Measurements from ENCODE around the gene ADD3. TPM values are rescaled to one million over a fixed set of nuclear protein-coding genes. Genes with fewer than 3 reads are reported as not detected.

ADD3 gene
- polyA plus RNA-seq, 1 donor (not counting 4 experiments of a cell fraction or from before 2014, with no cell fraction given), result 61.7 TPM

- FAIRE-seq (no peak), DNase-seq (ENCODE audit: low read depth, low spot score) (no peak)
- Histone ChIP-seq H3K27me3 (ENCODE audit: control insufficient read depth, extremely low read depth, insufficient read depth, low read length) (no peaks in the 10 kb centered on the region), H3K36me3 (ENCODE audit: control insufficient read depth in 2 of 2, extremely low read depth in 1 of 2, insufficient read depth in 2 of 2, low read length in 2 of 2) (peaks cover 0 to 5% of the 10 kb centered on the region in 2 experiments), H4K20me1 (ENCODE audit: control insufficient read depth, extremely low read depth, insufficient read depth, low read length) (no peaks in the 10 kb centered on the region), H3K9ac (ENCODE audit: control insufficient read depth, extremely low read depth, insufficient read depth, low read length) (no peak overlapping the region), H3K9me1 (ENCODE audit: control insufficient read depth, extremely low read depth, insufficient read depth, low read length) (no peaks in the 10 kb centered on the region), H3K4me1 (ENCODE audit: control insufficient read depth, extremely low read depth, insufficient read depth, low read length) (peaks cover 5% of the 10 kb centered on the region), H3K79me2 (ENCODE audit: control insufficient read depth, insufficient read depth, low read length) (no peaks in the 10 kb centered on the region), H2AFZ (ENCODE audit: control insufficient read depth, low read length) (no peak overlapping the region), H3K4me2 (ENCODE audit: control insufficient read depth, extremely low read depth, insufficient read depth, low read depth, low read length) (no peak overlapping the region), H3K9me3 (ENCODE audit: control insufficient read depth, low read depth, low read length) (no peaks in the 10 kb centered on the region), H3K4me3 (ENCODE audit: control insufficient read depth in 2 of 3, extremely low read depth in 1 of 3, insufficient read depth in 2 of 3, low read depth in 1 of 3, low read length in 3 of 3) (no peak overlapping the region), H3K27ac (ENCODE audit: control insufficient read depth, insufficient read depth, low read length) (no peak overlapping the region)
- no peak for TF ChIP-seq EZH2 (IDR thresholded peaks at IDR 0.05; ENCODE audit: low read length)
- TF ChIP-seq CTCF (optimal IDR thresholded peaks at IDR 0.05 in 1 of 3, IDR thresholded peaks at IDR 0.05 in 1 of 3, conservative IDR thresholded peaks at IDR 0.05 in 1 of 3; ENCODE audit: extremely low read depth in 1 of 3, insufficient read depth in 2 of 3, low read length in 3 of 3), result no peak
- dilution Hi-C loops (cut with MboI; ENCODE audit: extremely low pct_ligation_motif_present, low sequenced_read_pairs), result no loop called here
Measured at GRCh38 chr10:110115784-110116520, 108.2 kb downstream of the ADD3 start.

- H2AFZ ChIP-seq (ENCODE audit: control insufficient read depth, low read length), result no peak overlapping the region
- peaks cover 0 to 3% of the 10 kb centered on the region in 2 experiments for H3K36me3 ChIP-seq (ENCODE audit: control insufficient read depth in 2 of 2, extremely low read depth in 1 of 2, insufficient read depth in 2 of 2, low read length in 2 of 2)
- no peak overlapping the region for H3K4me2 ChIP-seq (ENCODE audit: control insufficient read depth, extremely low read depth, insufficient read depth, low read depth, low read length)
- H3K27me3 ChIP-seq (ENCODE audit: control insufficient read depth, extremely low read depth, insufficient read depth, low read length), result no peaks in the 10 kb centered on the region
- H3K4me3 ChIP-seq (ENCODE audit: control insufficient read depth in 2 of 3, extremely low read depth in 1 of 3, insufficient read depth in 2 of 3, low read depth in 1 of 3, low read length in 3 of 3), result no peak overlapping the region
- no peaks in the 10 kb centered on the region for H3K9me1 ChIP-seq (ENCODE audit: control insufficient read depth, extremely low read depth, insufficient read depth, low read length)
- H3K27ac ChIP-seq (ENCODE audit: control insufficient read depth, insufficient read depth, low read length), result no peak overlapping the region
- DNase-seq (ENCODE audit: low read depth, low spot score) (no peak), FAIRE-seq (no peak)
- no peaks in the 10 kb centered on the region for H4K20me1 ChIP-seq (ENCODE audit: control insufficient read depth, extremely low read depth, insufficient read depth, low read length)
- no peak for TF ChIP-seq CTCF (optimal IDR thresholded peaks at IDR 0.05 in 1 of 3, IDR thresholded peaks at IDR 0.05 in 1 of 3, conservative IDR thresholded peaks at IDR 0.05 in 1 of 3; ENCODE audit: extremely low read depth in 1 of 3, insufficient read depth in 2 of 3, low read length in 3 of 3)
- TF ChIP-seq EZH2 (IDR thresholded peaks at IDR 0.05; ENCODE audit: low read length), result no peak
- dilution Hi-C loops (cut with MboI; ENCODE audit: extremely low pct_ligation_motif_present, low sequenced_read_pairs), result no loop called here
- H3K79me2 ChIP-seq (ENCODE audit: control insufficient read depth, insufficient read depth, low read length), result no peaks in the 10 kb centered on the region
- no peaks in the 10 kb centered on the region for H3K9me3 ChIP-seq (ENCODE audit: control insufficient read depth, low read depth, low read length)
- peaks cover 5% of the 10 kb centered on the region for H3K4me1 ChIP-seq (ENCODE audit: control insufficient read depth, extremely low read depth, insufficient read depth, low read length)
- no peak overlapping the region for H3K9ac ChIP-seq (ENCODE audit: control insufficient read depth, extremely low read depth, insufficient read depth, low read length)
Measured at GRCh38 chr10:110118891-110119621, 111.3 kb downstream of the ADD3 start.

Data from keratinocyte (primary cell).